KMS-11 (cell line): ENCODE measurements around the gene DMKN.

ENCODE experiments used
- H2AFZ ChIP-seq: fragments of 200-600 bp; sonication (generic); 2 replicates; pipeline ENCODE4 v1.6.1; 2016; ENCODE audit warnings: antibody characterized with exemption, mixed run types, low read depth
- H3K27ac ChIP-seq: fragments of 200-600 bp; sonication (generic); 2 replicates; pipeline ENCODE4 v1.6.1; 2016; ENCODE audit warnings: mild to moderate bottlenecking, mixed run types
- H3K27me3 ChIP-seq: fragments of 200-600 bp; sonication (generic); 2 replicates; pipeline ENCODE4 v1.6.1; 2017; ENCODE audit warnings: mild to moderate bottlenecking, low read depth, mixed run types, moderate library complexity; ENCODE audit not compliant: insufficient read depth
- H3K36me3 ChIP-seq: fragments of 200-600 bp; sonication (generic); 2 replicates; pipeline ENCODE4 v1.6.1; 2017; ENCODE audit warnings: mild to moderate bottlenecking, mixed run types; ENCODE audit not compliant: insufficient read depth
- H3K4me1 ChIP-seq: fragments of 200-600 bp; sonication (generic); 2 replicates; pipeline ENCODE4 v1.6.1; 2016; ENCODE audit warnings: mild to moderate bottlenecking, low read depth, mixed run types; ENCODE audit not compliant: poor library complexity, severe bottlenecking
- H3K4me2 ChIP-seq: fragments of 200-600 bp; sonication (generic); 2 replicates; pipeline ENCODE4 v1.7.0; 2016; ENCODE audit warnings: mild to moderate bottlenecking, mixed run types
- H3K4me3 ChIP-seq: fragments of 200-600 bp; sonication (generic); IDR thresholded peaks from 2 replicates; pipeline ENCODE4 v1.6.1; 2017; ENCODE audit warnings: low read depth, low read length, mixed read lengths; ENCODE audit not compliant: insufficient read depth
- H3K79me2 ChIP-seq: fragments of 200-600 bp; sonication (generic); 2 replicates; pipeline ENCODE4 v1.6.1; 2016; ENCODE audit warnings: low read depth, mixed run types; ENCODE audit not compliant: insufficient read depth
- H3K9ac ChIP-seq: fragments of 200-600 bp; sonication (generic); 2 replicates; pipeline ENCODE4 v1.6.1; 2016; ENCODE audit warnings: mild to moderate bottlenecking, mixed run types
- H4K20me1 ChIP-seq: fragments of 200-600 bp; sonication (generic); 2 replicates; pipeline ENCODE4 v1.6.1; 2016; ENCODE audit warnings: mild to moderate bottlenecking, mixed run types; ENCODE audit not compliant: insufficient read depth
- CTCF ChIP-seq: fragments of 200-600 bp; sonication (generic); conservative IDR thresholded peaks from 2 replicates; pipeline ENCODE4 v1.6.1; 2017; ENCODE audit warnings: low read depth, mild to moderate bottlenecking, antibody characterized with exemption, low read length, moderate library complexity, mixed read lengths

The DMKN gene

GRCh38 chr19:35454663-35455062, 58.8 kb downstream of the DMKN start:
- no peak overlapping the region for H3K4me3 ChIP-seq
- H3K27me3 ChIP-seq, result peaks cover 46% of the 10 kb centered on the region
- H3K9ac ChIP-seq, result no peak overlapping the region
- H3K4me2 ChIP-seq, result no peak overlapping the region
- no peaks in the 10 kb centered on the region for H4K20me1 ChIP-seq
- no peaks in the 10 kb centered on the region for H3K36me3 ChIP-seq
- no peak overlapping the region for H3K27ac ChIP-seq
- no peaks in the 10 kb centered on the region for H3K79me2 ChIP-seq
- H2AFZ ChIP-seq, result no peak overlapping the region
- TF ChIP-seq CTCF, result no peak
- H3K4me1 ChIP-seq, result no peaks in the 10 kb centered on the region

DNA sequence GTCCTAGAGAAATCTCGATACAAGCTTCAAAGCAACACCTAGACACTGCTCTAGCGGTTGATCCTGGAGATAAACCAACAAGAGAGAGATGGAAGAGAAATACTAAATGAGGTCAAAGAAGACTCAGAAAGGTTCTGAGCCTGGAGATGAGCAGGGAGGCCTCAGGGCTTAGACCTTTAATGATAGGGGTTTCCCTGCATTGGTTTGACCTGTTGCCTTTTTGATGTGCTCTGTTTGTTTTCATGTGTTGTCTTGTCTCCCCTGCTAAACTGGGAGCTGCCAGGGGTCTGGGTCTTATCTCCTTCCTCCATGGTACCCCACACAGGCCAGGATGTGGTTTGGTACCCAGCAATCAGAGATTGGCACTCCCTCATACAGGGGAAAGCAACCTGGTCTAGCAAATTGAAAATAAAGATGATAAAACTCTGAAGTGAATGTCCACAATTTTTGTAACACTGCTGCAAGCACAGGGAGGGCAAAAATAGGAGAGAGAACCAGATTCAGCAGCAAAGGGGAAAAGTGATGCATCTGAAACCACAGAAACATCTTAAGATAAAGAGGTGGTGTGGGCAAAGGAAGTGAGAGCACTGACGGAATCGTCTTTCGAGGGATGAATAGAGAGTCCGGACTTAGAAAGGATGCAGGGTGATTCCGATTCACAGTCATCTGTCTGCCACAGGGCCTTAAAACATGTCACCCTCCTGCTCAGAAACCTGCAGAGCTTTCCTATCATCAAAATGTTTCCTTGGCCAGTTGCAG, 61.9 kb downstream of the DMKN start:
- Histone ChIP-seq H2AFZ (no peak overlapping the region), H3K27ac (no peak overlapping the region), H3K4me2 (no peak overlapping the region), H3K4me1 (no peaks in the 10 kb centered on the region), H3K27me3 (peaks cover 57% of the 10 kb centered on the region), H4K20me1 (no peaks in the 10 kb centered on the region), H3K9ac (no peak overlapping the region), H3K36me3 (no peaks in the 10 kb centered on the region), H3K4me3 (no peak overlapping the region), H3K79me2 (no peaks in the 10 kb centered on the region)
- no peak for TF ChIP-seq CTCF

DNA sequence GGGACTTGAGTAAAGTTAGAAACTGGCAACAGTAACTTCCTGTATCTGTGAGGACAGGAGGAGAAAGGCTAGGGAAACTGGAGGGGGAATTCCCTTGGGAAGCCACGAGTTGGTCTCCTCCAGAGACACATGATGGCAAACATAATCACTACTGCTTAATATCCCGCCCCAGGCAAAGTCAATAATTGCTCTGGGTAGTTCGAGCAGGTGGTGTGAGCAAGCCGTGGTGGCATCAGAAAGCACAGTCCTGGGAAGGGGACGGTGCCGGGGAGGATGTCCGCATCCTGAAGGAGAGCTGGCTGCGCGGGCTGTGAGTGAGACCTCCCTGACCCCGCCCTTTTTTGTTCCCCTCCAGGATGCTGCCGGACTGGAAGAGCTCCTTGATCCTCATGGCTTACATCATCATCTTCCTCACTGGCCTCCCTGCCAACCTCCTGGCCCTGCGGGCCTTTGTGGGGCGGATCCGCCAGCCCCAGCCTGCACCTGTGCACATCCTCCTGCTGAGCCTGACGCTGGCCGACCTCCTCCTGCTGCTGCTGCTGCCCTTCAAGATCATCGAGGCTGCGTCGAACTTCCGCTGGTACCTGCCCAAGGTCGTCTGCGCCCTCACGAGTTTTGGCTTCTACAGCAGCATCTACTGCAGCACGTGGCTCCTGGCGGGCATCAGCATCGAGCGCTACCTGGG, 63.9 kb downstream of the DMKN start:
- Histone ChIP-seq H3K79me2 (no peaks in the 10 kb centered on the region), H4K20me1 (no peaks in the 10 kb centered on the region), H3K36me3 (no peaks in the 10 kb centered on the region), H2AFZ (no peak overlapping the region), H3K9ac (no peak overlapping the region), H3K4me3 (no peak overlapping the region), H3K4me1 (no peaks in the 10 kb centered on the region), H3K27ac (no peak overlapping the region), H3K4me2 (no peak overlapping the region), H3K27me3 (peaks cover 69% of the 10 kb centered on the region)
- no peak for TF ChIP-seq CTCF

- TF ChIP-seq CTCF, result no peak
- Histone ChIP-seq H3K9ac (no peak within 1 kb of the TSS), H3K27ac (no peak within 1 kb of the TSS), H4K20me1 (no peaks in the 10 kb centered on the region), H3K4me2 (no peak within 1 kb of the TSS), H3K27me3 (peaks cover 65% of the 10 kb centered on the region), H3K4me1 (no peaks in the 10 kb centered on the region), H3K36me3 (no peaks in the 10 kb centered on the region), H2AFZ (no peak within 1 kb of the TSS), H3K4me3 (no peak within 1 kb of the TSS), H3K79me2 (no peaks in the 10 kb centered on the region)
Measured at GRCh38 chr19:35447606-35448469, 65.6 kb downstream of the DMKN start, which contains the start of gene FFAR2. FFAR2 (plus strand) TSS chr19:35448257; CDS start chr19:35449715, 1,458 bp downstream.
